Ascending aorta (tissue), 2 donors: ENCODE results near the gene PPFIA2. TPM values are rescaled to one million over a fixed set of nuclear protein-coding genes. Genes with fewer than 3 reads are reported as not detected.

Source experiments
- DNase-seq, 2 donors: peaks; one replicate each; pipeline ENCODE4 v3.0.0-alpha.2; 2019; ENCODE audit warnings: low spot score in 2 of 2
- H3K27ac ChIP-seq, 2 donors: fragments of 200-600 bp; sonication (generic); one replicate each; pipeline ENCODE4 v1.5.1; 2016 to 2017; ENCODE audit warnings: mild to moderate bottlenecking in 1 of 2
- H3K27me3 ChIP-seq: fragments of 200-600 bp; sonication (generic); one replicate; pipeline ENCODE4 v1.5.1; 2017
- H3K36me3 ChIP-seq, 2 donors: fragments of 200-600 bp; sonication (generic); one replicate each; pipeline ENCODE4 v1.5.1; 2016
- H3K4me1 ChIP-seq, 2 donors: fragments of 200-600 bp; sonication (generic); one replicate each; pipeline ENCODE4 v1.5.1; 2016 to 2017; ENCODE audit warnings: mild to moderate bottlenecking in 1 of 2
- H3K4me3 ChIP-seq, 2 donors: fragments of 200-600 bp; sonication (generic); one replicate each; pipeline ENCODE4 v1.5.1; 2016 to 2017; ENCODE audit warnings: mild to moderate bottlenecking in 1 of 2
- H3K9me3 ChIP-seq, 2 donors: fragments of 200-600 bp; sonication (generic); one replicate each; pipeline ENCODE4 v1.5.1; 2016
- intact Hi-C: fragments of 100-400 bp; cut with DNase I; formaldehyde crosslinking; loops from one replicate; pipeline ENCODE4 v1.15.1; 2023
- total RNA-seq: library from RNA; depleted of rRNA; stranded (reverse); fragments of >200 nt; gene quantifications from one replicate; pipeline ENCODE4 v1.1.0, GENCODE V29; 2016
- TF ChIP-seq, protein P1 (sequence below), 3 experiments: fragments of 200-600 bp in 2 of 3; fragments of 450-650 bp in 1 of 3; sonication (generic) in 2 of 3; IDR thresholded peaks; one replicate each; pipeline ENCODE4 v1.5.1; 2016 to 2019; ENCODE audit warnings: antibody characterized with exemption in 3 of 3, mild to moderate bottlenecking in 1 of 3, moderate library complexity in 1 of 3

Gene PPFIA2
- total RNA-seq, 1 donor from 2014 or later = 15.0 TPM

GRCh38 chr12:81533054-81533453 is 226.1 kb downstream of the PPFIA2 start:
- no peaks in the 10 kb centered on the region for H3K36me3 ChIP-seq

DNA sequence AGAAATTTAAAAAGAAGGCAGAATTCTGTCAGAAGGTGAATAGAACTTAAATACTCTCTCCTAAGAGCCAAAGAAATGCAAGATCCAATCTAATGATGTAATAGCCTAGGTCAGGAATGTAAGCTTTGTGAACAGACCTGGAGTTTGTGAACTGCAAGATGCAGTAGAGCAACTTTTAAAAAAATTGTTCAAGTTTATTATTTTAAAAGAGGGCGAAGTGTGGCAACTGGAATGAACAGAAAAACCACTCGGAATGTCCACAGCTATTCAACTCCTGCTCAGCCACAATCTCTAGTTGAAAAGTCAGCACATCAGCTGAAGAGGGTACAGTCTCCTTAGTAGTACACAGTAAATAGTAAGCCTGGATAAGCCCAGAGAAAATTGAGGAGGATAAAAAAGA is 228.8 kb downstream of the PPFIA2 start:
- no peak overlapping the region for H3K4me3 ChIP-seq
- peaks cover 0 to 4% of the 10 kb centered on the region in 2 donors for H3K9me3 ChIP-seq
- intact Hi-C loops = no loop called here
- no peaks in the 10 kb centered on the region for H3K27me3 ChIP-seq
- H3K27ac ChIP-seq = no peak overlapping the region
- TF ChIP-seq, protein P1, sequence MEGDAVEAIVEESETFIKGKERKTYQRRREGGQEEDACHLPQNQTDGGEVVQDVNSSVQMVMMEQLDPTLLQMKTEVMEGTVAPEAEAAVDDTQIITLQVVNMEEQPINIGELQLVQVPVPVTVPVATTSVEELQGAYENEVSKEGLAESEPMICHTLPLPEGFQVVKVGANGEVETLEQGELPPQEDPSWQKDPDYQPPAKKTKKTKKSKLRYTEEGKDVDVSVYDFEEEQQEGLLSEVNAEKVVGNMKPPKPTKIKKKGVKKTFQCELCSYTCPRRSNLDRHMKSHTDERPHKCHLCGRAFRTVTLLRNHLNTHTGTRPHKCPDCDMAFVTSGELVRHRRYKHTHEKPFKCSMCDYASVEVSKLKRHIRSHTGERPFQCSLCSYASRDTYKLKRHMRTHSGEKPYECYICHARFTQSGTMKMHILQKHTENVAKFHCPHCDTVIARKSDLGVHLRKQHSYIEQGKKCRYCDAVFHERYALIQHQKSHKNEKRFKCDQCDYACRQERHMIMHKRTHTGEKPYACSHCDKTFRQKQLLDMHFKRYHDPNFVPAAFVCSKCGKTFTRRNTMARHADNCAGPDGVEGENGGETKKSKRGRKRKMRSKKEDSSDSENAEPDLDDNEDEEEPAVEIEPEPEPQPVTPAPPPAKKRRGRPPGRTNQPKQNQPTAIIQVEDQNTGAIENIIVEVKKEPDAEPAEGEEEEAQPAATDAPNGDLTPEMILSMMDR (IDR thresholded peaks at IDR 0.05) = no peak
- no peaks in the 10 kb centered on the region for H3K36me3 ChIP-seq
- H3K4me1 ChIP-seq = no peaks in the 10 kb centered on the region
- DNase-seq = no peak

More at GRCh38 chr12:81533054-81533453, 226.1 kb downstream of the PPFIA2 start:
- TF ChIP-seq, protein P1 (IDR thresholded peaks at IDR 0.05) = no peak
- Histone ChIP-seq H3K9me3 (peaks cover 0 to 3% of the 10 kb centered on the region in 2 donors), H3K4me3 (no peak overlapping the region), H3K4me1 (no peaks in the 10 kb centered on the region), H3K27ac (no peak overlapping the region), H3K27me3 (no peaks in the 10 kb centered on the region)
- intact Hi-C loops = no loop called here
- no peak for DNase-seq

DNA sequence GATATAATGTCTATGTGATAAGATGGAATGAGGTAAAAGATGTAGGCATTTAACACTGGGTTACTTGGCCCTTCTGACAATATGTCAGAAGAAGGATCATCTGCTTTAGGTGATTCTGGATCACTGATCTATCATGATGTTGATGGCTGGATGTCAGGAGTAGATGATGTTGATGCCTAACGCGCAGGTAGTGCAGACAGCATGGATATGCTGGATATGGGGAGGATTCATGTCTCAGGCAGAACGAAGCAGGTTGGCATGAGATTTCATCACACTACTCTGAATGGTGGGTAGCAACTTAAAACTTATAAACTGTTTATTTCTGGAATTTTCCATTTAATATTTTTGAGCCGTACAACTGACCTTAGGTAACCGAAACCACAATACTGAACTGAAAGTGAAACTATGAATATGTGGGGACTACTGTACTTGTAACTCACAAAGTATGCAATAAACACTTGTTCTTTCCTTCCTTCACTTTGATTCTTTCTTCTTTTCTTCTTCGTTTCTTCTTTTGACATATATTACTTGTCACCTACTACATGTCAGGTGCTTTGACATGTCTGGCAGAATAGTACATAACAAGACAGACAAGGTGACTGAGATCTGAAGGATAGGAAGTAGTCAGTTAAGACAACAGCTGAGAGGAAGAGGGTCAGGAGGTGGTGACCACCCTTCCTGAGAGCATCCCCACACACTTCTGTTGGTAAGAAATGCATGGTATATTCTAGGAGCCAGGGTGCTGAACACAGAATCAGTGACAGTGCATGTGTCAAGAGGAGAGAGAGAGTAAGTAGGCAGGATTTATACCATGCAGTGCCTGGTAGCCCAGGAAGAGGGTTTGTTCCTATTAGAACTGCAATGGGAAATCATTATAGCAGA is 238.8 kb downstream of the PPFIA2 start:
- TF ChIP-seq, protein P1 (IDR thresholded peaks at IDR 0.05) = no peak
- no peaks in the 10 kb centered on the region for H3K27me3 ChIP-seq
- intact Hi-C loops = no loop called here
- H3K27ac ChIP-seq = no peak overlapping the region
- no peak for DNase-seq
- H3K9me3 ChIP-seq = no peaks in the 10 kb centered on the region
- H3K4me3 ChIP-seq = no peak overlapping the region
- H3K4me1 ChIP-seq = no peaks in the 10 kb centered on the region
- H3K36me3 ChIP-seq = no peaks in the 10 kb centered on the region

- TF ChIP-seq, protein P1 (IDR thresholded peaks at IDR 0.05) = no peak
- intact Hi-C loops = no loop called here
- Histone ChIP-seq H3K9me3 (peaks cover 0 to 3% of the 10 kb centered on the region in 2 donors), H3K27ac (no peak overlapping the region), H3K27me3 (no peaks in the 10 kb centered on the region), H3K36me3 (no peaks in the 10 kb centered on the region), H3K4me1 (no peaks in the 10 kb centered on the region), H3K4me3 (no peak overlapping the region)
- DNase-seq = no peak
Measured at GRCh38 chr12:81518638-81519037, 240.5 kb downstream of the PPFIA2 start.

GRCh38 chr12:81517296-81517695 is 241.9 kb downstream of the PPFIA2 start:
- TF ChIP-seq, protein P1 (IDR thresholded peaks at IDR 0.05) = no peak
- Histone ChIP-seq H3K36me3 (no peaks in the 10 kb centered on the region), H3K4me3 (no peak overlapping the region), H3K4me1 (no peaks in the 10 kb centered on the region), H3K27me3 (no peaks in the 10 kb centered on the region), H3K27ac (no peak overlapping the region), H3K9me3 (peaks cover 0 to 3% of the 10 kb centered on the region in 2 donors)
- intact Hi-C loops = no loop called here
- no peak for DNase-seq
